MCF 10A (cell line): ENCODE measurements around the gene COL5A2. TPM values are rescaled to one million over a fixed set of nuclear protein-coding genes. Genes with fewer than 3 reads are reported as not detected.

Experiments
- BruUV-seq: library from RNA; stranded (reverse); fragments of 400-500 nt; replicated peaks from 2 replicates; lab custom pipeline; 2021; lab: Mats Ljungman, UMichigan
- CTCF ChIA-PET: fragments of 300-600 bp; sonication (Branson Sonifier 250); formaldehyde crosslinking; extraction: SDS; loops from one replicate; lab custom pipeline; 2021; ENCODE audit warnings: antibody characterized with exemption, inconsistent platforms; lab: Yijun Ruan, JAX
- POLR2A ChIA-PET: fragments of 300-600, 350-650 bp; sonication (Branson Sonifier 250); formaldehyde crosslinking; extraction: SDS; loops from one replicate; lab custom pipeline; 2020; ENCODE audit warnings: antibody characterized with exemption, inconsistent platforms; lab: Yijun Ruan, JAX
- DNase-seq: peaks from one replicate; pipeline ENCODE4 v3.0.0-alpha.2; 2018; ENCODE audit not compliant: unreplicated experiment
- H3K27ac Mint-ChIP-seq: one replicate; pipeline ENCODE4 v1.8.0; 2022; ENCODE audit warnings: mild to moderate bottlenecking, low read depth, mixed read lengths; ENCODE audit not compliant: unreplicated experiment
- H3K27me3 Mint-ChIP-seq: one replicate; pipeline ENCODE4 v1.8.0; 2022; ENCODE audit warnings: mixed read lengths; ENCODE audit not compliant: insufficient read depth, unreplicated experiment
- H3K36me3 Mint-ChIP-seq: one replicate; pipeline ENCODE4 v1.8.0; 2022; ENCODE audit warnings: mild to moderate bottlenecking, moderate library complexity, mixed read lengths; ENCODE audit not compliant: insufficient read depth, unreplicated experiment
- H3K4me1 Mint-ChIP-seq: one replicate; pipeline ENCODE4 v1.8.0; 2022; ENCODE audit warnings: mixed read lengths; ENCODE audit not compliant: insufficient read depth, unreplicated experiment
- H3K4me3 Mint-ChIP-seq: one replicate; pipeline ENCODE4 v1.8.0; 2022; ENCODE audit warnings: mild to moderate bottlenecking, moderate library complexity, mixed read lengths; ENCODE audit not compliant: unreplicated experiment
- H3K9me3 Mint-ChIP-seq: one replicate; pipeline ENCODE4 v1.8.0; 2022; ENCODE audit warnings: mixed read lengths; ENCODE audit not compliant: unreplicated experiment
- CTCF ChIP-seq: fragments of 200-600 bp; IDR thresholded peaks from one replicate; pipeline ENCODE4 v1.8.0; 2022; ENCODE audit warnings: antibody characterized with exemption, mild to moderate bottlenecking; ENCODE audit not compliant: unreplicated experiment
- intact Hi-C: fragments of 100-400 bp; cut with micrococcal nuclease; formaldehyde crosslinking; loops from 2 replicates; pipeline ENCODE4 v1.14.1; 2022
- total RNA-seq: library from RNA; stranded (reverse); gene quantifications from 2 replicates; pipeline ENCODE4 v1.2.3, GENCODE V29; 2022

The COL5A2 gene
- total RNA-seq, 1 experiment from 2014 or later, result 7.4 TPM

GRCh38 chr2:189116979-189117378 lies 62.6 kb downstream of the COL5A2 start:
- BruUV-seq, result no TSS peak

DNA sequence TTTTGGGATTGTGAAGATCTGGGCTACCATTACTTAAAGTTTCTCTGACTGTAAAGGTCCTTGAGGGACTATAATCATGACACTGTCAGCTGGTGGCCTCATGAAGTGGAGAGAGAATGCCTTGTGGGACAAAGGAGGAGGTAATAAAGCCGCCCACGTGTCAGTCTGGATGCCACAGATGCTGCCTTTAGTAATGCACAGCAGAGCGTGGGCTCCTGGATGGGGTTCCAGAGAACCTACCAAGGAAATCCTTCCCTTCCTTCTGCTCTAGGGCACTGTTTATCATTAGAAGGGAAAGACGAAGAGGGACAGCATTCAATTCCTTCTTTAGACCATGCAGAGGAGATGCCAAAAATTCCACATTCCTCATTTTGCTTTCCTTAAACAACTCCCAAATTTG lies 63.5 kb downstream of the COL5A2 start:
- Mint-ChIP-seq H3K27me3 (no peaks in the 10 kb centered on the region), H3K36me3 (no peaks in the 10 kb centered on the region), H3K4me3 (no peak overlapping the region), H3K9me3 (no peaks in the 10 kb centered on the region), H3K4me1 (no peaks in the 10 kb centered on the region), H3K27ac (no peak overlapping the region)
- intact Hi-C loops, result no loop called here
- no peak for TF ChIP-seq CTCF
- ChIA-PET CTCF (interaction anchor here (0.6 to 5.1 kb wide), 13 partner anchors 12 to 1762 kb away, joined by 3 to 51 read pairs (median 4); no protein-coding TSS in a partner anchor), POLR2A (interaction anchor here (0.9 to 1.4 kb wide), 3 partner anchors 15 to 324 kb away, joined by 3 to 8 read pairs (median 3); no protein-coding TSS in a partner anchor)
- DNase-seq, result no peak
- no TSS peak for BruUV-seq

More at GRCh38 chr2:189116979-189117378, 62.6 kb downstream of the COL5A2 start:
- ChIA-PET CTCF (interaction anchor here (0.7 to 5.1 kb wide), 5 partner anchors 23 to 295 kb away, joined by 3 to 51 read pairs (median 21); no protein-coding TSS in a partner anchor), POLR2A (interaction anchor here (1.1 to 2.1 kb wide), 2 partner anchors 93 to 171 kb away, joined by 4 to 7 read pairs; no protein-coding TSS in a partner anchor)
- Mint-ChIP-seq H3K27me3 (no peaks in the 10 kb centered on the region), H3K27ac (peak overlapping the region; percentile 31), H3K4me1 (no peaks in the 10 kb centered on the region), H3K36me3 (no peaks in the 10 kb centered on the region), H3K9me3 (no peaks in the 10 kb centered on the region), H3K4me3 (no peak overlapping the region)
- intact Hi-C loops, result no loop called here
- no peak for TF ChIP-seq CTCF
- no peak for DNase-seq

GRCh38 chr2:189115126-189115525 lies 64.4 kb downstream of the COL5A2 start:
- Mint-ChIP-seq H3K9me3 (no peaks in the 10 kb centered on the region), H3K27me3 (no peaks in the 10 kb centered on the region), H3K36me3 (no peaks in the 10 kb centered on the region), H3K4me3 (no peak overlapping the region), H3K27ac (no peak overlapping the region), H3K4me1 (no peaks in the 10 kb centered on the region)
- intact Hi-C loops, result loop anchor here (1.0 kb wide), 2 partner anchors 173 to 297 kb away; no protein-coding TSS in a partner anchor
- CTCF ChIA-PET, result interaction anchor here (0.6 to 5.1 kb wide), 18 partner anchors 11 to 1039 kb away, joined by 3 to 51 read pairs (median 4); no protein-coding TSS in a partner anchor
- TF ChIP-seq CTCF, result peak; percentile 50
- DNase-seq, result peak; percentile 29
- no TSS peak for BruUV-seq
- POLR2A ChIA-PET, result interaction anchor here (0.7 to 1.4 kb wide), 5 partner anchors 16 to 325 kb away, joined by 3 to 8 read pairs (median 3); no protein-coding TSS in a partner anchor

- Mint-ChIP-seq H3K4me3 (no peak overlapping the region), H3K27ac (no peak overlapping the region)
These were observed 65.6 kb downstream of the COL5A2 start for GRCh38 chr2:189113963-189114362.

More at GRCh38 chr2:189113963-189114362, 65.6 kb downstream of the COL5A2 start:
- no TSS peak for BruUV-seq
- no peak for DNase-seq
- Mint-ChIP-seq H3K27me3 (no peaks in the 10 kb centered on the region), H3K9me3 (no peaks in the 10 kb centered on the region), H3K4me1 (no peaks in the 10 kb centered on the region), H3K36me3 (no peaks in the 10 kb centered on the region)
- no peak for TF ChIP-seq CTCF
- POLR2A ChIA-PET, result interaction anchor here (0.9 kb wide), 1 partner anchor 173 kb away, joined by 4 read pairs; no protein-coding TSS in a partner anchor
- intact Hi-C loops, result no loop called here
- CTCF ChIA-PET, result interaction anchor here (0.6 to 5.1 kb wide), 4 partner anchors 19 to 174 kb away, joined by 4 to 29 read pairs (median 4); no protein-coding TSS in a partner anchor
